Natural killer cell (primary cell): ENCODE results near the gene RAB3D. TPM values are rescaled to one million over a fixed set of nuclear protein-coding genes. Genes with fewer than 3 reads are reported as not detected.

ENCODE experiments used
- ATAC-seq, 3 donors: fragments of 150-1000 bp in 2 of 3; fragments of 200-7000 bp in 1 of 3; cut with Tn5 transposase; 1 replicate in 1 of 3; 2 replicates in 2 of 3; pipeline ENCODE4 v1.10.0; 2021; ENCODE audit warnings: mild to moderate bottlenecking in 2 of 3, moderate library complexity in 2 of 3
- DNase-seq, 2 donors: peaks; one replicate each; pipeline versions ENCODE4 v3.0.0 to v3.0.0-alpha.2; 2013 to 2021; ENCODE audit warnings: mixed read lengths in 1 of 2
- H3K27ac ChIP-seq: one replicate; pipeline ENCODE4 v1.5.1; 2013; ENCODE audit warnings: mild to moderate bottlenecking, low read length
- H3K27me3 ChIP-seq: one replicate; pipeline ENCODE4 v1.6.1; 2013; ENCODE audit warnings: low read length; ENCODE audit not compliant: control insufficient read depth, insufficient read depth
- H3K36me3 ChIP-seq: one replicate; pipeline ENCODE4 v1.6.1; 2013; ENCODE audit warnings: low read length; ENCODE audit not compliant: control insufficient read depth, insufficient read depth
- H3K4me1 ChIP-seq: one replicate; pipeline ENCODE4 v1.6.1; 2013; ENCODE audit warnings: low read length; ENCODE audit not compliant: control insufficient read depth, insufficient read depth
- H3K4me3 ChIP-seq: one replicate; pipeline ENCODE4 v1.5.1; 2013; ENCODE audit warnings: low read length
- H3K9me3 ChIP-seq: one replicate; pipeline ENCODE4 v1.6.1; 2013; ENCODE audit warnings: low read length; ENCODE audit not compliant: control insufficient read depth, insufficient read depth
- H3K27ac Mint-ChIP-seq, 2 donors: one replicate each; pipeline ENCODE4 v1.8.0; 2022; ENCODE audit warnings: mild to moderate bottlenecking in 2 of 2, mixed read lengths in 2 of 2, moderate library complexity in 1 of 2
- H3K27me3 Mint-ChIP-seq, 2 donors: one replicate each; pipeline ENCODE4 v1.8.0; 2022; ENCODE audit warnings: low read depth in 2 of 2, mixed read lengths in 2 of 2
- H3K36me3 Mint-ChIP-seq: one replicate; pipeline ENCODE4 v1.8.0; 2022; ENCODE audit warnings: mixed read lengths
- H3K4me1 Mint-ChIP-seq, 2 donors: one replicate each; pipeline ENCODE4 v1.8.0; 2022; ENCODE audit warnings: mixed read lengths in 2 of 2
- H3K4me3 Mint-ChIP-seq: one replicate; pipeline ENCODE4 v1.8.0; 2022; ENCODE audit warnings: mild to moderate bottlenecking, moderate library complexity, mixed read lengths
- H3K9me3 Mint-ChIP-seq, 2 donors: one replicate each; pipeline ENCODE4 v1.8.0; 2022; ENCODE audit warnings: mixed read lengths in 2 of 2
- CTCF ChIP-seq: fragments of 200-600 bp; IDR thresholded peaks from one replicate; pipeline ENCODE4 v1.8.0; 2022; ENCODE audit warnings: antibody characterized with exemption
- WGBS: methylation state at CpG from one replicate; pipeline ENCODE4 v1.1.7; 2013; ENCODE audit warnings: missing lambda C conversion rate; ENCODE audit not compliant: insufficient coverage; 5-methylcytosine and 5-hydroxymethylcytosine counted together
- intact Hi-C: fragments of 100-400 bp; cut with micrococcal nuclease; formaldehyde crosslinking; loops from one replicate; pipeline ENCODE4 v1.14.2; 2022
- total RNA-seq, 4 donors: library from RNA; stranded (reverse); fragments of 120-200 nt in 1 of 4; gene quantifications; one replicate each; pipeline versions ENCODE4 v1.2.3 to v1.2.4, GENCODE V29; 2013 to 2022

The RAB3D gene
- total RNA-seq, 3 donors from 2014 or later (not counting 1 experiment from before 2014, with no cell fraction given) = 14.3 to 20.0 (median 15.7) TPM

GRCh38 chr19:11286312-11286974, 53.0 kb downstream of the RAB3D start:
- H3K9me3 ChIP-seq = peaks cover 2% of the 10 kb centered on the region
- no peak overlapping the region for H3K27ac ChIP-seq
- no peak for TF ChIP-seq CTCF
- ATAC-seq = no peak
- no peak for DNase-seq
- H3K4me3 ChIP-seq = no peak overlapping the region
- Mint-ChIP-seq H3K27ac (no peak overlapping the region), H3K4me1 (no peaks in the 10 kb centered on the region), H3K36me3 (no peaks in the 10 kb centered on the region), H3K27me3 (peaks cover 13 to 19% of the 10 kb centered on the region in 2 donors), H3K9me3 (no peaks in the 10 kb centered on the region), H3K4me3 (no peak overlapping the region)
- intact Hi-C loops = no loop called here
- 53% methylated on average over 4 of the region's 6 CpGs for WGBS
- H3K27me3 ChIP-seq = peaks cover 21% of the 10 kb centered on the region
- H3K36me3 ChIP-seq = no peaks in the 10 kb centered on the region
- H3K4me1 ChIP-seq = no peaks in the 10 kb centered on the region

- no peak for ATAC-seq
- Histone ChIP-seq H3K27ac (no peak overlapping the region), H3K27me3 (peaks cover 24% of the 10 kb centered on the region), H3K9me3 (peaks cover 18% of the 10 kb centered on the region), H3K4me1 (peaks cover 13% of the 10 kb centered on the region), H3K4me3 (no peak overlapping the region), H3K36me3 (no peaks in the 10 kb centered on the region)
- Mint-ChIP-seq H3K36me3 (no peaks in the 10 kb centered on the region), H3K9me3 (peaks cover 0 to 2% of the 10 kb centered on the region in 2 donors), H3K4me1 (peaks cover 4 to 5% of the 10 kb centered on the region in 2 donors), H3K27ac (no peak overlapping the region), H3K4me3 (no peak overlapping the region), H3K27me3 (peaks cover 13 to 20% of the 10 kb centered on the region in 2 donors)
- TF ChIP-seq CTCF = no peak
- 93% methylated on average over 6 of the region's 6 CpGs for WGBS
- no peak for DNase-seq
- intact Hi-C loops = no loop called here
These were observed 54.9 kb downstream of the RAB3D start for GRCh38 chr19:11284515-11284914.

GRCh38 chr19:11281356-11282049, 58.0 kb downstream of the RAB3D start:
- Mint-ChIP-seq H3K9me3 (peaks cover 0 to 2% of the 10 kb centered on the region in 2 donors), H3K36me3 (no peaks in the 10 kb centered on the region), H3K27ac (no peak overlapping the region), H3K4me3 (no peak overlapping the region), H3K27me3 (peaks cover 0 to 21% of the 10 kb centered on the region in 2 donors), H3K4me1 (peaks cover 9% of the 10 kb centered on the region in 2 donors)
- Histone ChIP-seq H3K27me3 (peaks cover 34% of the 10 kb centered on the region), H3K9me3 (peaks cover 28% of the 10 kb centered on the region), H3K36me3 (no peaks in the 10 kb centered on the region), H3K4me1 (peaks cover 25% of the 10 kb centered on the region), H3K4me3 (no peak overlapping the region), H3K27ac (no peak overlapping the region)
- no peak for DNase-seq
- ATAC-seq = no peak
- intact Hi-C loops = no loop called here
- 89% methylated on average over 11 of the region's 11 CpGs for WGBS
- TF ChIP-seq CTCF = no peak
